ENCODE results near the gene KRT76. TPM values are rescaled to one million over a fixed set of nuclear protein-coding genes. Genes with fewer than 3 reads are reported as not detected.

The KRT76 gene
- total and polyA plus RNA-seq, 4 donors: not detected

DNA sequence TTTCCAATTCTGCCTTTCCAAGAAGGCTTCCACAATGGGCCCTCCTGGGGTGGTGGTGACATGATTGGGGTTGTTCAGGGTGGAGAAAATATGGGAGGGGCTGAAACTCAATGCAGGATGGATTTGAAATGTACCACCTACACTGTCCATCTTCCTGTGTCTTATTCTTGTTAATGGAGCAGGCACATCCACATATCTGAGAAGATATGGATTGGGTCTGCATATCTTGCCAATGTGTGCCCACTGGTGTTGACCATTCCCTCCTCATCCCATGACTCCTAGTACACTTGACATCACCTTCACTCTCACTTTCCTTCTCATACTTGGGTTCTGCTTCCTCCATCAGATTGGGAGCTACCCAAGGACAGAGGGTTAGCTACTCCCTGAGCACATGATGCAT, 7.2 kb downstream of the KRT76 start:
- ATAC-seq (ENCODE audit: insufficient read depth, low FRiP score): no peak

DNA sequence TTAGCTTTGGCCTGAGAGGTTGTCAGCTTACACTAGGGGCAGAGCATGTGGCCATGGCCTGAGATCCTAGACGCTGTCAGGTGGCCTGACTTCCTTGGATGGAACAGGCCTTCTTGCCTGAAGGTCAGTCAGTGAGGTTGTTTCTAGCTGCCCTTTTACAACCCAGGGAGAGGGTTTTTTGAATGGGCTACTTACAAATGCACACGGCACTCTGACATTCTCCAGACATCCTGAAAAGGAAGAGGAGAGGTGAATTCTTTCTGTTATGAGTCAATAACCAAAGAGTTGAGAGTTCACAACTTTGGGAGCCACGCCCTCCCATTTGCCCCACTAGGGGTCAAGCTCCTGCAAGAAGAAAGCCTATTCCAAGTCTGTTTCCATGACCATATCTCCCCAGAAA, 7.8 kb downstream of the KRT76 start:
- peaks cover 0 to 12% (median 0%) of the 10 kb centered on the region in 3 donors for H3K27me3 ChIP-seq (ENCODE audit: control insufficient read depth in 3 of 3, insufficient read depth in 3 of 3, low read length in 2 of 3)
- DNase-seq: no peak
- 74 to 78% methylated on average over 3 of the region's 3 CpGs for WGBS, 2 donors
- no peak overlapping the region for H3K27ac ChIP-seq (ENCODE audit: low read depth in 1 of 2, low read length in 1 of 2)
- ATAC-seq (ENCODE audit: insufficient read depth, low FRiP score): no peak
- H3K4me3 ChIP-seq: no peak overlapping the region
- peaks cover 0 to 3% (median 0%) of the 10 kb centered on the region in 4 donors for H3K9me3 ChIP-seq (ENCODE audit: control insufficient read depth in 4 of 4, insufficient read depth in 3 of 4, low read length in 3 of 4)
- TF ChIP-seq, protein P1, sequence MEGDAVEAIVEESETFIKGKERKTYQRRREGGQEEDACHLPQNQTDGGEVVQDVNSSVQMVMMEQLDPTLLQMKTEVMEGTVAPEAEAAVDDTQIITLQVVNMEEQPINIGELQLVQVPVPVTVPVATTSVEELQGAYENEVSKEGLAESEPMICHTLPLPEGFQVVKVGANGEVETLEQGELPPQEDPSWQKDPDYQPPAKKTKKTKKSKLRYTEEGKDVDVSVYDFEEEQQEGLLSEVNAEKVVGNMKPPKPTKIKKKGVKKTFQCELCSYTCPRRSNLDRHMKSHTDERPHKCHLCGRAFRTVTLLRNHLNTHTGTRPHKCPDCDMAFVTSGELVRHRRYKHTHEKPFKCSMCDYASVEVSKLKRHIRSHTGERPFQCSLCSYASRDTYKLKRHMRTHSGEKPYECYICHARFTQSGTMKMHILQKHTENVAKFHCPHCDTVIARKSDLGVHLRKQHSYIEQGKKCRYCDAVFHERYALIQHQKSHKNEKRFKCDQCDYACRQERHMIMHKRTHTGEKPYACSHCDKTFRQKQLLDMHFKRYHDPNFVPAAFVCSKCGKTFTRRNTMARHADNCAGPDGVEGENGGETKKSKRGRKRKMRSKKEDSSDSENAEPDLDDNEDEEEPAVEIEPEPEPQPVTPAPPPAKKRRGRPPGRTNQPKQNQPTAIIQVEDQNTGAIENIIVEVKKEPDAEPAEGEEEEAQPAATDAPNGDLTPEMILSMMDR (IDR thresholded peaks at IDR 0.05; ENCODE audit: control extremely low read depth, extremely low read depth): no peak
- H3K9ac ChIP-seq (ENCODE audit: insufficient read depth in 1 of 2, low read length in 2 of 2): no peak overlapping the region
- no peaks in the 10 kb centered on the region for H3K4me1 ChIP-seq (ENCODE audit: control insufficient read depth in 5 of 5, insufficient read depth in 5 of 5, low read length in 5 of 5)
- no peaks in the 10 kb centered on the region for H3K36me3 ChIP-seq (ENCODE audit: control insufficient read depth in 4 of 4, insufficient read depth in 4 of 4, low read length in 4 of 4)

More for the DNA sequence above, 7.2 kb downstream of the KRT76 start:
- Histone ChIP-seq H3K27me3 (ENCODE audit: control insufficient read depth in 3 of 3, insufficient read depth in 3 of 3, low read length in 2 of 3) (peaks cover 0 to 12% (median 0%) of the 10 kb centered on the region in 3 donors), H3K4me1 (ENCODE audit: control insufficient read depth in 5 of 5, insufficient read depth in 5 of 5, low read length in 5 of 5) (no peaks in the 10 kb centered on the region), H3K9me3 (ENCODE audit: control insufficient read depth in 4 of 4, insufficient read depth in 3 of 4, low read length in 3 of 4) (peaks cover 0 to 3% (median 0%) of the 10 kb centered on the region in 4 donors), H3K4me3 (no peak overlapping the region), H3K27ac (ENCODE audit: low read depth in 1 of 2, low read length in 1 of 2) (no peak overlapping the region), H3K36me3 (ENCODE audit: control insufficient read depth in 4 of 4, insufficient read depth in 4 of 4, low read length in 4 of 4) (no peaks in the 10 kb centered on the region), H3K9ac (ENCODE audit: insufficient read depth in 1 of 2, low read length in 2 of 2) (no peak overlapping the region)
- no peak for DNase-seq
- TF ChIP-seq, protein P1 (IDR thresholded peaks at IDR 0.05; ENCODE audit: control extremely low read depth, extremely low read depth): no peak

DNA sequence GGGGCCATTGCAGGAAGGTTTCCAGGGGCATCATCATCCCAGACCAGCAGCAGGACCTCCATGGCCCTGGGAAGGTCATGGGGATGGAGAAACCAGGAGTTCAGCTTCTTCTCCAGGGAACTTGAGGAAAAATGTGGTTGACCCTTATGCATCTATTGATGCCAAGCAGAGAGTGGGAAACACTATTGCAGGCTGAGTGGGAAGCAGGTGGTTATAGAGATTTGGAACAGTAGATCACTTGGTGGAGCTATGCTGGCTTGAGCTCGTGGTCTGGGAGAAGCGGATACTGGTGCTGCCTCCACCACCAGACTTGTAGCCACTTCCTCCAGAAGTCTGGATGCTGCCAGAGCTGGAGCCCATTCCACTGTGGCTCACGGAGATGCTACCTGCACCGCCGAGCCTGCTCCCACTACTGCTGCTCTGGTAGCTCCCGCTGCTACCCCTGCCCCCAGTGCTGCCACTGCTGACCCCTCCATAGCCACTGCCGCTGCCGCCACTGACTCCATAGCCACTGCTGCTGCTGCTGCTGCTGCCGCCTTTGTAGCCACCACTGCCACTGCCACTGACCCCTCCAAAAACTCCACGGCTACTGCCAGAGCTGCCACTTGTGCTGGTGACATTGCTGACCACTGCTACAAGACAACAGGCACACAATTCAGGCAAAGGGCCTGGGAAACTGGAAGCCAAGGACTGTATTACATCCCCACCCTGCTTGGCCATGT, 8.5 kb downstream of the KRT76 start:
- Histone ChIP-seq H3K27me3 (ENCODE audit: control insufficient read depth in 3 of 3, insufficient read depth in 3 of 3, low read length in 2 of 3) (peaks cover 0 to 6% (median 0%) of the 10 kb centered on the region in 3 donors), H3K4me3 (no peak overlapping the region), H3K36me3 (ENCODE audit: control insufficient read depth in 4 of 4, insufficient read depth in 4 of 4, low read length in 4 of 4) (no peaks in the 10 kb centered on the region), H3K9ac (ENCODE audit: insufficient read depth in 1 of 2, low read length in 2 of 2) (no peak overlapping the region), H3K9me3 (ENCODE audit: control insufficient read depth in 4 of 4, insufficient read depth in 3 of 4, low read length in 3 of 4) (peaks cover 0 to 3% (median 0%) of the 10 kb centered on the region in 4 donors), H3K27ac (ENCODE audit: low read depth in 1 of 2, low read length in 1 of 2) (no peak overlapping the region), H3K4me1 (ENCODE audit: control insufficient read depth in 5 of 5, insufficient read depth in 5 of 5, low read length in 5 of 5) (no peaks in the 10 kb centered on the region)
- 83 to 85% methylated on average over 10 of the region's 10 CpGs for WGBS, 2 donors
- DNase-seq (no peak), ATAC-seq (ENCODE audit: insufficient read depth, low FRiP score) (no peak)
- TF ChIP-seq, protein P1 (IDR thresholded peaks at IDR 0.05; ENCODE audit: control extremely low read depth, extremely low read depth): no peak

Data from lung (tissue), 12 donors.